WERI-Rb-1 (cell line): ENCODE results near the gene MYCBP.

Source experiments
- DNase-seq: peaks from one replicate; pipeline ENCODE4 v3.0.0-alpha.2; 2020
- H3K27ac ChIP-seq: fragments of 250-450 bp; sonication (Bioruptor Pico); 2 replicates; pipeline ENCODE4 v1.5.1; 2020; ENCODE audit warnings: mild to moderate bottlenecking, moderate library complexity
- H3K27me3 ChIP-seq: fragments of 250-450 bp; sonication (Bioruptor Pico); 2 replicates; pipeline ENCODE4 v1.5.1; 2021; ENCODE audit warnings: mild to moderate bottlenecking, low read depth, moderate library complexity; ENCODE audit not compliant: insufficient read depth, severe bottlenecking
- H3K36me3 ChIP-seq: fragments of 250-450 bp; sonication (Bioruptor Pico); 2 replicates; pipeline ENCODE4 v1.5.1; 2020; ENCODE audit warnings: mild to moderate bottlenecking, moderate library complexity
- H3K4me3 ChIP-seq: 2 replicates; pipeline ENCODE4 v1.5.1; 2011; ENCODE audit warnings: low read depth, mild to moderate bottlenecking, control low read depth, low read length
- H3K9me3 ChIP-seq: fragments of 250-450 bp; sonication (Bioruptor Pico); 2 replicates; pipeline ENCODE4 v1.5.1; 2021; ENCODE audit warnings: mild to moderate bottlenecking, moderate library complexity; ENCODE audit not compliant: severe bottlenecking
- TF ChIP-seq, protein P1 (sequence below): IDR thresholded peaks from 2 replicates; pipeline ENCODE4 v1.5.1; 2011; ENCODE audit warnings: low read depth, mild to moderate bottlenecking, control low read depth, inconsistent platforms, low read length

MYCBP gene

DNA sequence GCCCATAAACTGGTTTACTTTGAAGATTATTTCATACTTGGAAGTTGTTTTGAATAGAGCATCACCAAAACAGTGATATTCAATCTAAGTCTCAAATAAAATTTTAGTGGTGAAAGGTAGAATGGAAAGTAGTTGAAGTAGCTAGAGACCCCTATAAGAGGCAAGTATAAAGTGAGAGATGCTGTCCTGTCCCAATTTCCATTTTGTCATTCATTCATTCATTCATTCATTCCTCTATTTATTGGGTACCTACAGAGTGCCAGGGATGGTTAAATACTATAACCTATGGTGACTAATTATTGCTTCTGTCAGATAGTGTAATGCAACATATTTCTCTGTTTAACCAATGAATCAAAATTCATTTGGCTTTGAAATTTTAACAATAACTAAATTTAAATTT, 46.3 kb downstream of the MYCBP start:
- TF ChIP-seq, protein P1, sequence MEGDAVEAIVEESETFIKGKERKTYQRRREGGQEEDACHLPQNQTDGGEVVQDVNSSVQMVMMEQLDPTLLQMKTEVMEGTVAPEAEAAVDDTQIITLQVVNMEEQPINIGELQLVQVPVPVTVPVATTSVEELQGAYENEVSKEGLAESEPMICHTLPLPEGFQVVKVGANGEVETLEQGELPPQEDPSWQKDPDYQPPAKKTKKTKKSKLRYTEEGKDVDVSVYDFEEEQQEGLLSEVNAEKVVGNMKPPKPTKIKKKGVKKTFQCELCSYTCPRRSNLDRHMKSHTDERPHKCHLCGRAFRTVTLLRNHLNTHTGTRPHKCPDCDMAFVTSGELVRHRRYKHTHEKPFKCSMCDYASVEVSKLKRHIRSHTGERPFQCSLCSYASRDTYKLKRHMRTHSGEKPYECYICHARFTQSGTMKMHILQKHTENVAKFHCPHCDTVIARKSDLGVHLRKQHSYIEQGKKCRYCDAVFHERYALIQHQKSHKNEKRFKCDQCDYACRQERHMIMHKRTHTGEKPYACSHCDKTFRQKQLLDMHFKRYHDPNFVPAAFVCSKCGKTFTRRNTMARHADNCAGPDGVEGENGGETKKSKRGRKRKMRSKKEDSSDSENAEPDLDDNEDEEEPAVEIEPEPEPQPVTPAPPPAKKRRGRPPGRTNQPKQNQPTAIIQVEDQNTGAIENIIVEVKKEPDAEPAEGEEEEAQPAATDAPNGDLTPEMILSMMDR = no peak
- DNase-seq = no peak
- no peaks in the 10 kb centered on the region for H3K36me3 ChIP-seq
- no peaks in the 10 kb centered on the region for H3K9me3 ChIP-seq
- H3K27ac ChIP-seq = no peak overlapping the region
- H3K4me3 ChIP-seq = no peak overlapping the region
- H3K27me3 ChIP-seq = no peaks in the 10 kb centered on the region

DNA sequence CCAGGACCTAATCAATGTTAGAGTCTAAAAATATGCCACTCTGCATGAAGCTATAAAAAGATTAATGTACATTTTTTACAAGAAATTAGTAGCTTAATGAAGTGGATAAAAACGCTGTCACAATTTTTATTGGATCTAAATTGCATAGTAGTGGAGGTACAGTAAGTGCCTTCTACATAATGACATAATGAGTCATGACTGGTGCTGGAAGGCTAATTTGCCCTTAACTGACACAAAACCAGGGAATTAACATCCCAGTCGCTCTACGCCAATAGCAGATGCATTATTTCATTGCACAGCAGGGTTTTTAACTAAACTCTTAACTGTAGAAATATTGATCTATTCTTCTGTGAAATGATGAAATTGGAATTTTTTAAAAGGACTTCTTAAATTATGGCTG, 46.9 kb downstream of the MYCBP start:
- no peak for DNase-seq
- no peak overlapping the region for H3K4me3 ChIP-seq
- no peak overlapping the region for H3K27ac ChIP-seq
- H3K9me3 ChIP-seq = no peaks in the 10 kb centered on the region
- no peaks in the 10 kb centered on the region for H3K36me3 ChIP-seq
- TF ChIP-seq, protein P1 = no peak
- H3K27me3 ChIP-seq = no peaks in the 10 kb centered on the region

DNA sequence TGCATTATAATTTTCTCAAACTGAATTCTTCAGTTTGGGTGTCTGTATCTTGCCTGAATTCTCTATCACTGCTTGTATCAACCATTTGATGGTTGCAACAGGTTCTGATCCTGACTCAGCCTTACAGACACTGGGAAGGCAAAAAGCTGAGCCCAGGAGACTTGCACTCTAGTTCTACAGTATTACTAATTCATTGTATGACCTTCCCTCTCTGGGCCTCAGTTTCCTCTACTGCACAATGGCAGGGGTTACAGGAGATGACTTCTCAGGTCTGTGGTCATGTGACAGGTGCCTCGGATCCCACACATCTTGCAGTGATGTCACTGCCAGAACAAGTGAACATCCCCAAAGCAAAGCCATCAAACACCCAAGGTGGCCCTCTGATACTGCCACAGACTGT, 52.3 kb downstream of the MYCBP start:
- H3K4me3 ChIP-seq = no peak overlapping the region
- H3K36me3 ChIP-seq = no peaks in the 10 kb centered on the region
- TF ChIP-seq, protein P1 = no peak
- peaks cover 4% of the 10 kb centered on the region for H3K9me3 ChIP-seq
- DNase-seq = no peak
- no peak overlapping the region for H3K27ac ChIP-seq
- no peaks in the 10 kb centered on the region for H3K27me3 ChIP-seq

DNA sequence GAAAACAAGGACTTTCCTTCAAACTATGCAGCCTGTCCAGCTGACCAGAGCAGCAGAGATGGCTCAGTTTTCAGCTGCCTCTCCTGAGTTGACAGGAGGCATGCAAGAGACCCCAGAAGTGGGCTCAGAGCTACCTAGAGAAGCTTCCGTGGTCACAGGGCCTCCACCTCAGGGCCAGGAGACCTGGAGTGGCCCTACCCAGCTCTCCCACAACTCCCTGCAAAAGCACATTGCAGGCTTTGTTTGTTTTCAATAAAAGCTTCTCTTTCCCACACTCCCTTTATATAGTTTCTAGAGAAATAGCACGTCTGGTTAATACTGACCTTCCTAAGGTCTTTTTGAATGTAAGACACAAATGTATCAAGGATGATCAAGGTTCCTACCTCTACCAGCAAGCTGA, 53.6 kb downstream of the MYCBP start:
- no peak overlapping the region for H3K27ac ChIP-seq
- H3K9me3 ChIP-seq = peaks cover 4% of the 10 kb centered on the region
- H3K36me3 ChIP-seq = no peaks in the 10 kb centered on the region
- no peaks in the 10 kb centered on the region for H3K27me3 ChIP-seq
- TF ChIP-seq, protein P1 = no peak
- no peak overlapping the region for H3K4me3 ChIP-seq
- no peak for DNase-seq

DNA sequence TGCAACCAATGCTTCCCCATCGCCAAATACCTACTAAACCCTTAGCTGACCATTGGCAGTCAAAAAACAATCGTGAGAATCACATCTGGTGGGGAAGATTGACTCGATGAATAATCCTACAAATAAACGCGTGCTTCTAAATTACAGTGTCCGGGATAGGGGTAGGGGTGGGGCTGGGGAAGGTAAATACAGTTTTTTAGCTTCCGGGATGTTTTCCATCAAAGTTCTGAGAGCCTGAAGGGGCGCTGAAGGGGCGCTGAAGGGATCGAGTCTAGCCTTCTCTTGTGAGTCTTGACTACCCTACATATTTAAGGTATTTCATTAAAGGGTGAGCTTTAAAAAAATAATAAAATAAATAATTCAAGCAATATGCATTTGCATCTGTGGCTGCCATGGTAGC, 54.1 kb downstream of the MYCBP start:
- Histone ChIP-seq H3K36me3 (no peaks in the 10 kb centered on the region), H3K4me3 (no peak overlapping the region), H3K27me3 (no peaks in the 10 kb centered on the region), H3K9me3 (peaks cover 4% of the 10 kb centered on the region), H3K27ac (no peak overlapping the region)
- no peak for DNase-seq
- TF ChIP-seq, protein P1 = no peak

DNA sequence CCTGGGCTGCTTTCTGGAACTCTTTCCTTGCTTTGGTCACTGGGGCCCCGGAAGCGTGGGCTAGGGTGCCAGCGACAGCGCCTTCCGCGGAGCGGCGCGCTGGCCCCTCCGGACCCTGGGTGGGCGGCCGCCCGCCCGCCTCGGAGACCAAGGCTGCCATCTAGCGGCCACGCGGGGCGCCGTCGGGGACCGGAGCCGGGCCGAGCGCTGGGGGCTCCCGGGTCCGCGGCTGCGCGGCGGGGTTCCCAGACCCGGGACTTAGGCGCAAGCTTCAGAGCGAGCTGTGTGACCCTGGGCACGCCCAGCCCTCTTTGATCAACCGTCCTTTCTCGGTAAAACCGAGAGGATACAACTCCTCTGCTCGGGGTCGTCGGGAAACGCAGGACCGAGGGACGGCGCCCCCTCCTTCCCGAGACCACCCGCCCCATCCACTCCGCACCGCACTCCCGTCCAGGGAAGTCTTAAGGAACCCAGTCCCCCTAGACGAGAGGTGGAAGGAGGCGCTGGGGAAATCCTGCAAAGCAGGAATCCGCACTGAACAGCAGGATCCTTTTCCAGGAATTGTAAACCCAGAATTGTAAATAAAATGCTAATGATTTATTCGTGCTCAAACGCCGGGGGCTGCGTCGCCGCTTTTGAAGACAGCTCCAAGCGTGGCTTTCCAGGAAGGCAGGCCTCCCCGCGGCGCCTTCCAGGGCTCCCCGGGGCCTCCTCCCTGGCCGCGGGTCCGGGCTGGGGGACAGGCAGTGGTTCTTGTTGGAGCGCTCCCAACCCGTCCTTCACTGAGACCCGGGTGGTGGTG, 54.8 kb downstream of the MYCBP start:
- DNase-seq = peak; percentile 71
- H3K27ac ChIP-seq = peak overlapping the region; percentile 68

More for the DNA sequence above, 54.8 kb downstream of the MYCBP start:
- H3K9me3 ChIP-seq = peaks cover 4% of the 10 kb centered on the region
- no peaks in the 10 kb centered on the region for H3K36me3 ChIP-seq
- peak overlapping the region; percentile 60 for H3K4me3 ChIP-seq
- no peaks in the 10 kb centered on the region for H3K27me3 ChIP-seq
- TF ChIP-seq, protein P1 = peak; percentile 63; the same call in 1 of the 2 replicates
